Activated CD8-positive, alpha-beta memory T cell treated with anti-CD3 and anti-CD28 coated beads, Interleukin-2, amount 50 U/mL, for 24 hours (primary cell): ENCODE results near the gene MBD2.
"Not testable (repeated sequence)": the region's sequence is repeated elsewhere in the genome, so short reads cannot be mapped to it uniquely, and the experiment has no call there.

Source experiments
- DNase-seq: peaks from one replicate; pipeline ENCODE4 v3.0.0-alpha.2; 2020; ENCODE audit errors: extremely low read depth

Gene MBD2

DNA sequence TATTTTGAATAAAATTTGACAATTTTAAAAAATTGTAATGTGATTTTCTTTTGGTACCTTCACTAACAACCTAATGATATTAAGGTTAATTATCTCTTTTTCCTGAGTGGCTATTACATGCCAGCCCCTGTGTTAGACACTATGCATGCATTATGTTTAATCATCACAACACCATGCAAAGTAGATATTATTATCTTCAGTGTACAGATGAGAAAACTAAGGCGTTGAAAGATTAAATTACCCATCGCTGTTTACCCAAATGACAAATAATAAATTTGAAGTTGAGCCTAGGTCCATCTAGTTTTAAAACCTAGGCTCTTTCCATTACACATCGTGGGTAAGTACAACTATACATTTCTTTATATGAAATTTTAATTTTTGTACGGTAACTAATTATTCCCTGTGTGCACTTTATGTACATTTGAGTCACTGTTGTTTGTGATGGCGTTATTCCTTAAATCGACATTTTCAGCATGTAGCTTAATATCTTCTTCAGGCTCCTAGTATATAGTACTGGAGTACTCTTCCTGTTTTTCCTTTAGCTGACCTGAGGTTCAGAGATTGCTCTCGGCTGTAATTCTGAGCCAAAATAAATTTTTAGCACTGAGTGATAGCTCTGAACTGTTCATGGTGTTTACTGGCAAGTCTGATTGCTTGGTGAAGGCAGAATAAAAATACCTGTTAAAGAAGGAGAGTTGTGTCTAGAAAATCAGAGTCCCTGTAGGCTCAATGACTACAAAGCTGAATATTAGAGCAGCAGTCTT is 13.9 kb upstream of the MBD2 start:
- DNase-seq = no peak

DNA sequence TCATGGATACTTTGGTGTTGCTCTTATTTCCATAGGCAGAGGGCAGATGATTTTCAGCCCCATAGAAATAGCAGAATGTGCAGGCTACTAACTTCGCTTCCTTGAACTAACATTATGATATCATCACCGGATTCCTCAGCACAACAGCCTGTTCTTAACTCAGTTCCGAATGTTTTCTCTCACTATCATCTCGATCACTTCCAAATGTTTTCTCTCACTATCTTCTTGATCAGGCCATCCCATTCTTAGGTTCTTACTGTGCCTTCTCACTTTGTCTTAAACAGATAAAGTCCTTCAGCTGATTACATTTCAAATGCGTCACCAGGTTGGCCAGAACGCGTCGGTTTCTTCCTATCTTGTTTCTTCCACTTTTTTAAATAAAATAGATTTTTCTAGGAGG is 11.4 kb upstream of the MBD2 start:
- no peak for DNase-seq

- no peak for DNase-seq
These were observed 9.3 kb upstream of the MBD2 start for GRCh38 chr18:54233747-54234146.

DNA sequence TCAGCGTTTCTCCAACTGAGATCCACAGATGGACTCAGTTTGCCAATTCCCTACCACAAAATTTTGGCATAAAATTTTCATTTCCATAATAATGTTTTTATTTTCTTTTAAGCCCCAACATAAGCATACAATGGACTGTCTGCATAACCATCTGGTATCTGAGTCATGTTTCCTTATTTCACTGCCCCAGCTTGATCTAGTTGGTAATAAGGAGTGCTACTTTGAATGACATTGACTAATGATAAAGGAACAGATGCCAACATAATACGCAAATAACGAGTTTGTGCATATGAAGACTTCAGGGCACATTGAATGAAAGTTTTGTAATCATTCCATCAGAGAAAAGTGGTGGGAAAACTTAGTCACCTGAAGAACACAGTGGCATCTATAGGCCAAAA is 8.8 kb upstream of the MBD2 start:
- no peak for DNase-seq

GRCh38 chr18:54232485-54233227 is 8.2 kb upstream of the MBD2 start:
- DNase-seq = no peak

DNA sequence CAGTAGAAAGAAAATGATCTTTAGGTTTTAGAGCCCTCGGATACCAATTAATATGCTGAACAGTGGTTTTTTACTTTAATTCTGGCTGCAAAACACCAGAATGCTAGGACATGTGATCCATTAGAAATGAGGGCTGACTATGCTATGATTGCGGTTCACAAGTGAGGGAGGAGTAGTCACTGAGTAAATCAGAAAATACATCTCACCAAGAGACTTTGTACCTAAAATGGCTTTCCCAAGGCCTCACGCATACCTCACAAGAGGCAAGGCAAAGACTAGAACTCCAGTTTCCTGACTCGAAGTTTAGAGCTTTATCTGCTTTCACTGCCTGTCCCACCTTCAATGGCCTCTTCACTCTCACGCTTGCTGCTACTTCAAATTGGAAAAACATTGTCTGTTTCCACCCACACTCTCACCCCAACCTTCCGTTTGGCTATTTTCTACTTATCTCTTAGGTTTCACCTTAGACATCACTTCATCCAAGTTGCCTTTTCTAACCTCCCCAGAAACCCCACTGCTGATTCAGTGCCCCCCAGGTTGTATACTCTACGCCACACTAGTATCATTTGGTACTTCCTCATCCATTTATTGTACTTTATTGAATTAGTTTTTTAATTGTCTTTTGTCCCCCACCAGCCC is 5.1 kb upstream of the MBD2 start:
- no peak for DNase-seq

- DNase-seq = no peak
These were observed 3.9 kb upstream of the MBD2 start for GRCh38 chr18:54228364-54228763.

GRCh38 chr18:54223568-54224241 is 764 bp downstream of the MBD2 start:
- peak; percentile 27 for DNase-seq

DNA sequence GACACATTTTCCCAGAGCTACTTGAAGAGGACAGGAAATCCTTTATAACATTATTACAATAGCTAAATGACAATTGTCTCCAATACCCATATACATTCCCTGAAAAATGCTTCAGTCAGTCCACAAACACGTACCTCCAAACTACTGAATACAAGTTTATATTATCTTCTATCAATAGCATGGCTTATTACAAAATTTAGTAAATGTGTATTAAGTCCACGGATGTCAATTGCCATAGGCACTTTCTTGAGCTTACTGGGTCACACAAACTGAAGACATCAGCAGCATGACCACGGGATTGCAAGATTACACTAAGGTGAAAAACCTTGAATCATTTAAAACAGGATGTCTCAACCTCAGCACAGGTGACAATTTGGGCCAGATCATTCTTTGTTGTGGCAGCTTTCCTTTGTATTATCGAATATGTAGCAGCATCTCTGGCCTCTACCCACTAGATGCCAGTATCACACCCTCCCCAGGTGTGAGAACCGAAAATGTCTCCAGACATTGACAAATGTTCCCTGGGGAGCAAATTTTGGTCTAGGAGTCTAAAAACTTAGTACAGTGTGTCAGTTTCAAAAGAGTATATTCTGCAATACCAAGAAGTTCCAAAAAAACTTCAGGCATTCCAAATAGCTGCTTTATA is 1.4 kb downstream of the MBD2 start:
- no peak for DNase-seq

GRCh38 chr18:54220406-54220805 is 4.1 kb downstream of the MBD2 start:
- no peak for DNase-seq

GRCh38 chr18:54218803-54219202 is 5.7 kb downstream of the MBD2 start:
- not testable (repeated sequence) for DNase-seq

DNA sequence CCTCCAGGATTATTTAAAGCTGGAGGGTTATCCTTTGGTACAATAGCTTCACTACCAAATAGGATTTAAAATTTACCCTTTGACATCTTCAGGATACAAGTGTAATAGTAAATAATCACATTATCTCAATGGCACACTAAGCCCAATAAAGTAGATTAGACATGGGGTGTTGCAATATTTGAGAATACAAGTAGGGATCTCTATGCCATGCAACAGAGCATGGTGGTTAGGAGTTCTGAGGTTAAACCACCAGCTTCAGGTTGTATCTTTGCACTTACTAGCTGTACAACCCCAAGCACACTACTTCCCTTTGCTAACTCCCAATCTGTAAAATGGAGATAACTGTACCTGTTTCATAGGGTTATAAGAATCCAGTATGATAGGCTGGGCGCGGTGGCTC is 6.2 kb downstream of the MBD2 start:
- DNase-seq = no peak

DNA sequence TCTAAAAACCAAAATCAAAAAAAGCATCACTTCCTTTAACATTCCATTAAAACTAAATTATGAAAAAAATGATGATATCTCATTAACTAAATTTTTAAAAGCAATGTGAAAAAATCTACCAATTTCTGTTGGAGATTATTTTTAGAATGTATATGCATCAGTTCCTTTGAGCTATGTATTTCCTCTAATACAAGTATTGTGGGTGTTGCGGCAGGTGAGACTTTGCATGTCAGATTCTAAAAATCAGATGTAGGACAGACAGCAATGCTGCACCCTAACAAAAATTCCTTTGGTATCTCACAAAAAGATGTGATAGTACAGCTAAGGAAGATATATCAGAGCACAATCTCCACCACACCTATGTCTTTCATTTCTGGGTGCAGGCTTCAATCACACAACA is 6.8 kb downstream of the MBD2 start:
- no peak for DNase-seq

DNA sequence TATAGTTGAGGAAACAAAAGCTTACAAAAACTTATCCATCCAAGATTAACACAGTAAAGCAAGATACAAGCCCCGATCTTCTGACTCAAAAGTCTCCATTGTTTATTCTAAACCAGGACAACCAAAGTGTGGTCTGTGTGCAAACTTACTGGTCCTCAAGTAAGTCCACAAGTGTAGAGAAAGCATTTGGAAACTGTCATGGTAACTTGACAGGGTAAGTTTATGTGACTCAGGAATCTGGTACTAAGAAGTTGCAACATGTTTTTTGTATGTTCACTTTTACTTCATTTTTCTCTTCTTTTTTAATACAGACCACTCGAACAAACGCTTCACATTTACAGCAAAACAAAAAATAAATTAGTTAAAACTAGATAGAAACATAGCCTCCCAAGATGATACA is 9.4 kb downstream of the MBD2 start:
- DNase-seq = no peak

- DNase-seq = no peak
These were observed 14.0 kb downstream of the MBD2 start for GRCh38 chr18:54210463-54210862.

DNA sequence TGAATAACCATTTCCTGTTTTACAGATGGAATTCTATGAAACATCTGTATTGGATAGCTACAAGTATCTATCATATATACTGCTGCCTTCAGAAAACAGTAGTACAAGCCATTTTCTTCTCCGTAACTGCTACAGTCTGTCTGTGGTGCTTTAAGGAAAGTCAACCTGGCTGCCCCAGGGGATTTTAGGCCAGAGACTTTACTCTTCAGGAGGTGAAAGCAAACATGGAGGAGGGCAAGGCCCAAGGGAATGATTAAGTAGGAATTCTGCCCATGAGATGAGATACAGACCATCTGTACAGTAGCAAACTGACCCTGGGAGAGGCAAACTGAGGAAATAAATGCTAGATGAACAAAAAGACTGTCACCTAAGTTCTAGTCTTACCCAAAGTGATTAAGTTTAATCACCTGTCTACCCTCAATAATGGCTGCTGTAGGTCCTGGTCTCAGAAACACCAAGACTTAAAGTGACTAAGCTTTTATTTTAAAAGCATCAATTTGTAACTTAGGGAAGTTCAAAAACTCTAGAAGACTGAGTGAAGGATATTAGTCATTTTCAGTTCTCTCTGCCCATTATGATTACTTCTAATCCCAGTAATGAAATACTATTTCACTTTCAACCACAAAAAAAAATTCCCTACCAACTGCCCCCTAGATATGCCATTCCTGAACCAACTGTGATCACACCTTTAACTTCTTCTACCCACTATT is 14.8 kb downstream of the MBD2 start:
- no peak for DNase-seq

GRCh38 chr18:54206447-54206846 is 18.0 kb downstream of the MBD2 start:
- no peak for DNase-seq

DNA sequence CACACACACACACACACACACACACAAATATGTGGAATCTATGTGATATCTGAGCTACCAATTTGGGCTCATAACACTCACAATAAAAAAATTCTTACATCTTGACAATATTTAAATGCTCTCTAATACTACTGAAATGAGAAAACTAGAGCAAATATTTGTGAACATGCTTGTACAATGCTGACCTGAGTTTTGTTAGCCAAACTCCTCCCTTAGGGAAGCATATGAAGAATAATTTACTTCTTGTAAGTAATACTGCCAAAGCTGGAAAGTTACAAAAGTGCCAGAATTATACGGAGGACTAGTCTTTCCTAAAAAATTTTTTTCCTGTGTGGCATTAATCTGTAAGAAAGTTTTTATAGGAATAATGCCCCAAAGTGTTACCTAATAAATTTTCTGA is 18.5 kb downstream of the MBD2 start:
- DNase-seq = no peak

DNA sequence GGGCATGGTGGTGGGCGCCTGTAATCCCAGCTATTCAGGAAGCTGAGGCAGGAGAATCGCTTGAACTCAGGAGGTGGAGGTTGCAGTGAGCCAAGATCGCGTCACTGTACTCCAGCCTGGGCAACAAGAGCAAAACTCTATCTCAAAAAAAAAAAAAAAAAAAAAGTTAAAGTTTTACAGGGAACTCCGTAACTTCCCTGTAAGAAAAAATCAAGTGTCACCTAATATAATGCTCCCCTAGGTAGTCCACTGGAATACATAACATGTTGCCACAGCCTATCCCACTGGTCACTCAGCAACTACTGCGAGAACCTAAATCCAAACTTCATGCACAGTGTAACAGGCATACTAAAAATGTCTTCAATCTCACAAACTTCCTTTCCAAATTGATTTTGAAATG is 19.0 kb downstream of the MBD2 start:
- DNase-seq = not testable (repeated sequence)

DNA sequence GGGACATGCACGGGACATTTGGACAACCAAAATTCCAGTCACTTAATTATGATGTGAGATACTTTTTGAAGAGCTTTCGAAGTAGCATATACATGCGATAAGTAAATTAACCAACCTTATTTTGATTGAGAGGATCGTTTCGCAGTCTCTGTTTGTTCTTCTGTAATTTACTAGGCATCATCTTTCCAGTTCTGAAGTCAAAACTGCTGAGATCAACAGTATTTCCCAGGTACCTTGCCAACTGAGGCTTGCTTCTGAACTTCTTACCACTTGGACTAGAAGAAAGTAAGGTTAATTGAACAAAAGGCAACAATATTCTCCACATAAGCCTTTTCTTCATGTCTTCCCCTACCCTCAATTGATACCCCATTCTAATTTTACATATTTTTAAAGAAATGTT is 19.6 kb downstream of the MBD2 start:
- no peak for DNase-seq

- no peak for DNase-seq
These were observed 20.6 kb downstream of the MBD2 start for GRCh38 chr18:54203914-54204313.
